IMR-90 (cell line): Measurements from ENCODE around the gene POM121L2. TPM values are rescaled to one million over a fixed set of nuclear protein-coding genes. Genes with fewer than 3 reads are reported as not detected.
A peak's percentile ranks its signal among the peaks of the same experiment; 100 is the strongest.

Experiments used
- ATAC-seq: fragments of 200-7000 bp; cut with Tn5 transposase; 2 replicates; pipeline ENCODE4 v1.9.1; 2020; ENCODE audit warnings: low read depth, mild to moderate bottlenecking, moderate library complexity
- BruUV-seq: library from RNA; stranded (reverse); fragments of 400-500 nt; replicated peaks from 2 replicates; lab custom pipeline; 2021; lab: Mats Ljungman, UMichigan
- CTCF ChIA-PET: fragments of 300-600 bp; formaldehyde crosslinking; extraction: SDS; loops from one replicate; lab custom pipeline; 2021; ENCODE audit warnings: antibody characterized with exemption; lab: Yijun Ruan, JAX
- POLR2A ChIA-PET: fragments of 300-600 bp; sonication (Branson Sonifier 250); formaldehyde crosslinking; loops from one replicate; lab custom pipeline; 2022; ENCODE audit warnings: antibody characterized with exemption; ENCODE audit not compliant: unreplicated experiment; lab: Charles Lee
- DNase-seq: peaks from one replicate; pipeline ENCODE4 v3.0.0; 2013
- H2AFZ ChIP-seq: replicated peaks from 2 replicates; pipeline ENCODE3; 2013; ENCODE audit warnings: low read length, mild to moderate bottlenecking; ENCODE audit not compliant: poor library complexity
- H2AK5ac ChIP-seq: 2 replicates; pipeline ENCODE4 v1.6.1; 2013; ENCODE audit warnings: low read depth, low read length, inconsistent platforms
- H2AK9ac ChIP-seq: replicated peaks from 2 replicates; pipeline ENCODE3; 2013; ENCODE audit warnings: mild to moderate bottlenecking, low read depth, low read length, moderate library complexity; ENCODE audit not compliant: poor library complexity
- H2BK120ac ChIP-seq: 2 replicates; pipeline ENCODE4 v1.6.1; 2013; ENCODE audit warnings: low read depth, low read length, inconsistent platforms
- H2BK15ac ChIP-seq: 3 replicates; pipeline ENCODE4 v1.6.1; 2013; ENCODE audit warnings: low read depth, low read length, inconsistent platforms
- H2BK20ac ChIP-seq: 2 replicates; pipeline ENCODE4 v1.6.1; 2013; ENCODE audit warnings: low read depth, mild to moderate bottlenecking, inconsistent platforms, low read length, moderate library complexity
- H2BK5ac ChIP-seq: 2 replicates; pipeline ENCODE4 v1.6.1; 2013; ENCODE audit warnings: mild to moderate bottlenecking, low read depth, low read length, inconsistent platforms; ENCODE audit not compliant: poor library complexity, severe bottlenecking
- H3K14ac ChIP-seq: replicated peaks from 2 replicates; pipeline ENCODE4 v1.6.1; 2013; ENCODE audit warnings: low read depth, low read length, inconsistent platforms
- H3K18ac ChIP-seq: 2 replicates; pipeline ENCODE4 v1.6.1; 2013; ENCODE audit warnings: low read depth, low read length, control low read depth
- H3K23ac ChIP-seq: 2 replicates; pipeline ENCODE4 v1.6.1; 2013; ENCODE audit warnings: low read depth, low read length, inconsistent platforms
- H3K27ac ChIP-seq: 2 replicates; pipeline ENCODE4 v1.5.1; 2013; ENCODE audit warnings: mild to moderate bottlenecking, control low read depth, low read length; ENCODE audit not compliant: insufficient read depth
- H3K27me3 ChIP-seq: 2 replicates; pipeline ENCODE4 v1.6.1; 2013; ENCODE audit warnings: low read length; ENCODE audit not compliant: control insufficient read depth, insufficient read depth
- H3K36me3 ChIP-seq: 2 replicates; pipeline ENCODE4 v1.6.1; 2013; ENCODE audit warnings: low read length, mixed read lengths; ENCODE audit not compliant: control insufficient read depth, insufficient read depth
- H3K4ac ChIP-seq: 2 replicates; pipeline ENCODE4 v1.6.1; 2013; ENCODE audit warnings: low read depth, low read length, inconsistent platforms
- H3K4me1 ChIP-seq: 2 replicates; pipeline ENCODE4 v1.6.1; 2013; ENCODE audit warnings: low read length, mixed read lengths; ENCODE audit not compliant: control insufficient read depth, insufficient read depth
- H3K4me2 ChIP-seq: 2 replicates; pipeline ENCODE4 v1.6.1; 2013; ENCODE audit warnings: low read depth, mild to moderate bottlenecking, control low read depth, low read length, moderate library complexity
- H3K4me3 ChIP-seq: 2 replicates; pipeline ENCODE4 v1.5.1; 2013; ENCODE audit warnings: low read depth, mild to moderate bottlenecking, control low read depth, low read length, moderate library complexity; ENCODE audit not compliant: insufficient read depth
- H3K56ac ChIP-seq: 2 replicates; pipeline ENCODE4 v1.6.1; 2013; ENCODE audit warnings: low read length, inconsistent platforms; ENCODE audit not compliant: insufficient read depth; ENCODE audit errors: extremely low read depth
- H3K79me1 ChIP-seq, 2 experiments: 2 replicates each; pipeline ENCODE4 v1.6.1; 2013; ENCODE audit warnings: low read length in 2 of 2, inconsistent platforms in 1 of 2, low read depth in 1 of 2
- H3K9ac ChIP-seq: 2 replicates; pipeline ENCODE4 v1.6.1; 2013; ENCODE audit warnings: low read depth, low read length, control low read depth
- H3K9me1 ChIP-seq: 2 replicates; pipeline ENCODE4 v1.6.1; 2013; ENCODE audit warnings: low read length, inconsistent platforms; ENCODE audit not compliant: insufficient read depth
- H3K9me3 ChIP-seq: 2 replicates; pipeline ENCODE4 v1.6.1; 2013; ENCODE audit warnings: low read length; ENCODE audit not compliant: control insufficient read depth, insufficient read depth
- H4K20me1 ChIP-seq: 2 replicates; pipeline ENCODE4 v1.6.1; 2013; ENCODE audit warnings: low read length, inconsistent platforms; ENCODE audit not compliant: insufficient read depth
- H4K5ac ChIP-seq: 2 replicates; pipeline ENCODE4 v1.6.1; 2013; ENCODE audit warnings: mild to moderate bottlenecking, low read depth, low read length, control low read depth
- H4K8ac ChIP-seq, 2 experiments: 2 replicates each; pipeline ENCODE4 v1.6.1; 2013; ENCODE audit warnings: low read depth in 2 of 2, low read length in 2 of 2, control low read depth in 1 of 2, inconsistent platforms in 1 of 2
- H4K91ac ChIP-seq: 2 replicates; pipeline ENCODE4 v1.6.1; 2013; ENCODE audit warnings: low read depth, low read length, inconsistent platforms; ENCODE audit not compliant: insufficient read depth
- FOS ChIP-seq: fragments of 150-350 bp; IDR thresholded peaks from 2 replicates; pipeline ENCODE4 v1.6.1; 2016; ENCODE audit warnings: low read depth, low read length
- POLR2A ChIP-seq: IDR thresholded peaks from 2 replicates; pipeline ENCODE4 v1.6.1; 2012; ENCODE audit warnings: mild to moderate bottlenecking, low read depth, low read length
- RCOR1 ChIP-seq: IDR thresholded peaks from 2 replicates; pipeline ENCODE4 v1.6.1; 2012; ENCODE audit warnings: mild to moderate bottlenecking, low read length, improper control_type of control experiment; ENCODE audit not compliant: insufficient replicate concordance
- WGBS, 2 experiments: methylation state at CpG; one replicate each; pipeline versions ENCODE4 v1.1.5 to v1.1.7; 2013; ENCODE audit warnings: missing lambda C conversion rate in 2 of 2; ENCODE audit not compliant: insufficient read length in 1 of 2; ENCODE audit errors: extremely low coverage in 2 of 2; 5-methylcytosine and 5-hydroxymethylcytosine counted together
- dilution Hi-C: fragments of 300-500 bp; cut with HindIII; formaldehyde crosslinking; loops from one replicate; pipeline ENCODE4 v1.14.3; 2018; ENCODE audit warnings: low sequenced_read_pairs; ENCODE audit not compliant: unreplicated experiment
- in situ Hi-C: fragments of 300-500 bp; cut with MboI; formaldehyde crosslinking; loops from 3 replicates; pipeline ENCODE4 v1.14.3; 2019; ENCODE audit warnings: low sequenced_read_pairs, inconsistent platforms, mixed read lengths
- intact Hi-C: fragments of 100-400 bp; cut with micrococcal nuclease; formaldehyde crosslinking; loops from 2 replicates; pipeline ENCODE4 v1.10.0; 2022
- polyA plus RNA-seq, 3 experiments: library from polyadenylated mRNA; depleted of rRNA; stranded (reverse); fragments of >200 nt; gene quantifications; 2 replicates each; pipeline ENCODE4 v1.2.3, GENCODE V29; 2012; ENCODE audit warnings: low replicate concordance in 1 of 3
- total RNA-seq: library from RNA; depleted of rRNA; stranded (reverse); fragments of >200 nt; gene quantifications from 2 replicates; pipeline ENCODE4 v1.2.3, GENCODE V29; 2012

Gene POM121L2
- total and polyA plus RNA-seq, 2 of the 4 experiments (the other 2 are of a cell fraction): not detected

GRCh38 chr6:27294409-27294808 is 17.7 kb downstream of the POM121L2 start:
- peak overlapping the region; percentile 36; the same call in 1 of the 2 replicates for H3K4me2 ChIP-seq
- no TSS peak for BruUV-seq
- CTCF ChIA-PET: no interaction called here

More at GRCh38 chr6:27294409-27294808, 17.7 kb downstream of the POM121L2 start:
- in situ Hi-C loops (no loop called here), dilution Hi-C loops (no loop called here), intact Hi-C loops (loop anchor here (10.0 kb wide), 1 partner anchor 600 kb away; a partner anchor contains a TSS)
- POLR2A ChIA-PET: interaction anchor here (0.6 kb wide), 1 partner anchor 1540 kb away, joined by 6 read pairs; the partner anchor contains the start of gene SLC17A4
- ATAC-seq (no peak), DNase-seq (no peak)
- no peaks in the 10 kb centered on the region for H3K9me3 ChIP-seq
- no peaks in the 10 kb centered on the region for H3K9me1 ChIP-seq
- WGBS, 2 experiments: no CpG with 5 or more reads among the region's 5 CpGs
- no peaks in the 10 kb centered on the region for H3K79me1 ChIP-seq
- no peak overlapping the region for H3K4ac ChIP-seq
- H3K18ac ChIP-seq: no peak overlapping the region
- no peak overlapping the region for H2BK15ac ChIP-seq
- no peak overlapping the region for H2BK20ac ChIP-seq
- H3K4me3 ChIP-seq: peak overlapping the region; percentile 24; the same call in 1 of the 2 replicates
- no peak overlapping the region for H2BK120ac ChIP-seq
- no peak overlapping the region for H4K91ac ChIP-seq
- no peak overlapping the region for H2AK9ac ChIP-seq
- peak overlapping the region; percentile 1 for H2AFZ ChIP-seq
- no peak overlapping the region for H3K14ac ChIP-seq
- H3K56ac ChIP-seq: no peak overlapping the region
- TF ChIP-seq RCOR1: no peak
- TF ChIP-seq POLR2A: no peak
- TF ChIP-seq FOS: no peak
- H2BK5ac ChIP-seq: no peak overlapping the region
- no peak overlapping the region for H4K8ac ChIP-seq
- peaks cover 15% of the 10 kb centered on the region for H3K27me3 ChIP-seq
- H2AK5ac ChIP-seq: no peak overlapping the region
- no peak overlapping the region for H4K5ac ChIP-seq
- no peak overlapping the region for H3K9ac ChIP-seq
- H3K36me3 ChIP-seq: no peaks in the 10 kb centered on the region
- no peaks in the 10 kb centered on the region for H4K20me1 ChIP-seq
- no peak overlapping the region for H3K27ac ChIP-seq
- no peaks in the 10 kb centered on the region for H3K4me1 ChIP-seq
- H3K23ac ChIP-seq: no peak overlapping the region
